Hepatocyte (in vitro differentiated cells): ENCODE measurements around the gene PDP2. TPM values are rescaled to one million over a fixed set of nuclear protein-coding genes. Genes with fewer than 3 reads are reported as not detected.
A peak's percentile ranks its signal among the peaks of the same experiment; 100 is the strongest.

Experiments
- DNase-seq: peaks from one replicate; pipeline ENCODE4 v3.0.0-alpha.2; 2016; ENCODE audit warnings: low spot score
- H2AFZ ChIP-seq: fragments of 200-600 bp; sonication (generic); 2 replicates; pipeline ENCODE4 v1.6.0; 2016; ENCODE audit warnings: antibody characterized with exemption, mild to moderate bottlenecking
- H3K27ac ChIP-seq: fragments of 200-600 bp; sonication (generic); 2 replicates; pipeline ENCODE4 v1.5.1; 2016; ENCODE audit warnings: mild to moderate bottlenecking
- H3K27me3 ChIP-seq: fragments of 200-600 bp; sonication (generic); 2 replicates; pipeline ENCODE4 v1.6.1; 2016
- H3K36me3 ChIP-seq: fragments of 200-600 bp; sonication (generic); replicated peaks from 2 replicates; pipeline ENCODE4 v1.5.1; 2016; ENCODE audit warnings: low read depth; ENCODE audit not compliant: insufficient read depth
- H3K4me1 ChIP-seq: fragments of 200-600 bp; sonication (generic); 2 replicates; pipeline ENCODE4 v1.5.1; 2016; ENCODE audit warnings: mild to moderate bottlenecking, moderate library complexity; ENCODE audit not compliant: insufficient read depth
- H3K4me2 ChIP-seq: fragments of 200-600 bp; sonication (generic); 2 replicates; pipeline ENCODE4 v1.6.0; 2016
- H3K4me3 ChIP-seq: fragments of 200-600 bp; sonication (generic); 2 replicates; pipeline ENCODE4 v1.5.1; 2016; ENCODE audit warnings: mild to moderate bottlenecking
- H3K79me2 ChIP-seq: fragments of 200-600 bp; sonication (generic); 2 replicates; pipeline ENCODE4 v1.6.0; 2017; ENCODE audit warnings: mild to moderate bottlenecking
- H3K9me2 ChIP-seq: fragments of 200-600 bp; sonication (generic); replicated peaks from 2 replicates; pipeline ENCODE4 v1.6.0; 2017; ENCODE audit warnings: mild to moderate bottlenecking; ENCODE audit not compliant: insufficient read depth
- H3K9me3 ChIP-seq: fragments of 200-600 bp; sonication (generic); 2 replicates; pipeline ENCODE4 v1.5.1; 2016; ENCODE audit warnings: low read depth, mild to moderate bottlenecking
- H4K20me1 ChIP-seq: fragments of 200-600 bp; sonication (generic); 2 replicates; pipeline ENCODE4 v1.6.0; 2016; ENCODE audit warnings: mild to moderate bottlenecking; ENCODE audit not compliant: insufficient read depth, poor library complexity, severe bottlenecking
- CTCF ChIP-seq: fragments of 200-600 bp; sonication (generic); IDR thresholded peaks from 2 replicates; pipeline ENCODE4 v1.5.1; 2016; ENCODE audit warnings: antibody characterized with exemption, mild to moderate bottlenecking; ENCODE audit not compliant: poor library complexity
- EZH2 ChIP-seq: fragments of 200-600 bp; sonication (generic); IDR thresholded peaks from 2 replicates; pipeline ENCODE4 v1.6.1; 2016; ENCODE audit warnings: antibody characterized with exemption, mild to moderate bottlenecking, borderline replicate concordance
- EZH2phosphoT487 ChIP-seq: fragments of 200-600 bp; sonication (generic); IDR thresholded peaks from one replicate; pipeline ENCODE4 v1.6.1; 2018; ENCODE audit warnings: antibody characterized with exemption, mild to moderate bottlenecking, low read depth, moderate library complexity; ENCODE audit not compliant: unreplicated experiment, severe bottlenecking
- WGBS: methylation state at CpG from one replicate; pipeline ENCODE4 v1.1.6; 2016; ENCODE audit warnings: low lambda C conversion rate; ENCODE audit errors: missing lambda C conversion rate; 5-methylcytosine and 5-hydroxymethylcytosine counted together
- polyA plus RNA-seq: library from polyadenylated mRNA; unstranded; fragments of >200 nt; fragmentation: Nextera tagmentation; extraction: Ambion mirVana; gene quantifications from 2 replicates; pipeline ENCODE4 v1.2.1, GENCODE V29; 2016
- total RNA-seq: library from RNA; depleted of rRNA; stranded (reverse); fragments of >200 nt; gene quantifications from 2 replicates; pipeline ENCODE4 v1.2.3, GENCODE V29; 2014

Gene PDP2
- total and polyA plus RNA-seq, 2 experiments from 2014 or later, result 5.2 to 17.7 TPM

GRCh38 chr16:66935314-66936011 is 55.1 kb downstream of the PDP2 start, which contains the start of gene CES2:
Gene CES2 (plus strand): TSS chr16:66935516. CDS start chr16:66935636, 120 bp downstream.
- WGBS, result 65% methylated on average over 43 of the region's 44 CpGs
- peak; percentile 74 for DNase-seq
- peak within 1 kb of the TSS; percentile 99 for H3K4me2 ChIP-seq
- H3K36me3 ChIP-seq, result no peaks in the 10 kb centered on the region
- H3K27ac ChIP-seq, result peak within 1 kb of the TSS; percentile 98
- H3K27me3 ChIP-seq, result no peaks in the 10 kb centered on the region
- peaks cover 52% of the 10 kb centered on the region for H3K79me2 ChIP-seq
- H4K20me1 ChIP-seq, result no peaks in the 10 kb centered on the region
- H3K9me3 ChIP-seq, result no peaks in the 10 kb centered on the region
- no peaks in the 10 kb centered on the region for H3K9me2 ChIP-seq
- TF ChIP-seq EZH2 (no peak), CTCF (no peak), EZH2phosphoT487 (no peak)
- peak within 1 kb of the TSS; percentile 89 for H2AFZ ChIP-seq
- H3K4me1 ChIP-seq, result peaks cover 22% of the 10 kb centered on the region
- peak within 1 kb of the TSS; percentile 69 for H3K4me3 ChIP-seq

GRCh38 chr16:66936462-66936861 is 56.1 kb downstream of the PDP2 start:
- Histone ChIP-seq H2AFZ (no peak overlapping the region), H3K4me2 (peak overlapping the region; percentile 99), H3K27ac (no peak overlapping the region), H3K9me2 (no peaks in the 10 kb centered on the region), H3K4me1 (peaks cover 22% of the 10 kb centered on the region), H4K20me1 (no peaks in the 10 kb centered on the region), H3K79me2 (peaks cover 52% of the 10 kb centered on the region), H3K36me3 (no peaks in the 10 kb centered on the region), H3K4me3 (no peak overlapping the region), H3K27me3 (no peaks in the 10 kb centered on the region), H3K9me3 (no peaks in the 10 kb centered on the region)
- DNase-seq, result no peak
- WGBS, result 93% methylated on average over 6 of the region's 6 CpGs
- TF ChIP-seq CTCF, result no peak
- no peak for TF ChIP-seq EZH2
- TF ChIP-seq EZH2phosphoT487, result no peak

- Histone ChIP-seq H3K27ac (no peak overlapping the region), H3K9me3 (no peaks in the 10 kb centered on the region), H3K9me2 (no peaks in the 10 kb centered on the region), H3K4me1 (peaks cover 22% of the 10 kb centered on the region), H4K20me1 (no peaks in the 10 kb centered on the region), H3K79me2 (peaks cover 52% of the 10 kb centered on the region), H3K27me3 (no peaks in the 10 kb centered on the region), H2AFZ (no peak overlapping the region), H3K4me2 (peak overlapping the region; percentile 99), H3K36me3 (no peaks in the 10 kb centered on the region), H3K4me3 (no peak overlapping the region)
- no peak for DNase-seq
- TF ChIP-seq EZH2, result no peak
- no peak for TF ChIP-seq CTCF
- no peak for TF ChIP-seq EZH2phosphoT487
- WGBS, result 93% methylated on average over 4 of the region's 4 CpGs
Measured at GRCh38 chr16:66936889-66937554, 56.7 kb downstream of the PDP2 start.
